ENCODE measurements around the gene ETV3L.

DNA sequence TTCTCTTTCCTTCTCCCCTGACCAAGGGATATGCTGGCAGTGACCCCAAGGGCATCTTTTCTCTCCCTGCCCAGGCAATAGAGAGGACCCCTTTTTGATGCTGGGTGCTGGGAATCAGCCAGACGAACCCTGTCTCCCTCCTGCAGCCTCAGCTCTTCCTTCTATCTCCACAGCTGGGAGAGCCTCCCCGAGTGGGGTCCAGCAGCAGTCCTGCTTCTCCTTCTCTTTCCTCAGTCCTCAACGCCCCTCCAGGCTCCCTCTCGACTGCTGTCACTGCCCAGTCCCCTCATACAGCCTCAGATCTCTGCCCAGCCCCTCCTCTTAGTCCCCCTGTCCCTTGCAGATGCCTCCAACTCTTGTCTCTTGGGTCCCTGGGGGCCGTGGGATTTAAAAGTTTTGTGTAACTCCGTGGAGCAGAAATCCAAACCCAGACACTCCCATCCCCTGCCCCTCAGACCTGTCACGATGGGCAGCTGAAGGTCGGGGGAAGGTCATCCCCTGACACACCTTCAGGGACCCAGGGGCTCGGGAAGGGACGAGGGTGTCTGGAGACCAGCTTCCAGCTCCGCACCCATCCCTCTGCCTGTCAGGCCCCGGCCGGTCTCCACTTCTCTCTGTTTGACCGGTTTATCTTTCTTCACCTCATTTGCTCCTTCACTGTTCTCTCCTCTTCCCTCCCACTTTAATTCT lies 5.8 kb upstream of the ETV3L start:
- TF ChIP-seq, protein P1, sequence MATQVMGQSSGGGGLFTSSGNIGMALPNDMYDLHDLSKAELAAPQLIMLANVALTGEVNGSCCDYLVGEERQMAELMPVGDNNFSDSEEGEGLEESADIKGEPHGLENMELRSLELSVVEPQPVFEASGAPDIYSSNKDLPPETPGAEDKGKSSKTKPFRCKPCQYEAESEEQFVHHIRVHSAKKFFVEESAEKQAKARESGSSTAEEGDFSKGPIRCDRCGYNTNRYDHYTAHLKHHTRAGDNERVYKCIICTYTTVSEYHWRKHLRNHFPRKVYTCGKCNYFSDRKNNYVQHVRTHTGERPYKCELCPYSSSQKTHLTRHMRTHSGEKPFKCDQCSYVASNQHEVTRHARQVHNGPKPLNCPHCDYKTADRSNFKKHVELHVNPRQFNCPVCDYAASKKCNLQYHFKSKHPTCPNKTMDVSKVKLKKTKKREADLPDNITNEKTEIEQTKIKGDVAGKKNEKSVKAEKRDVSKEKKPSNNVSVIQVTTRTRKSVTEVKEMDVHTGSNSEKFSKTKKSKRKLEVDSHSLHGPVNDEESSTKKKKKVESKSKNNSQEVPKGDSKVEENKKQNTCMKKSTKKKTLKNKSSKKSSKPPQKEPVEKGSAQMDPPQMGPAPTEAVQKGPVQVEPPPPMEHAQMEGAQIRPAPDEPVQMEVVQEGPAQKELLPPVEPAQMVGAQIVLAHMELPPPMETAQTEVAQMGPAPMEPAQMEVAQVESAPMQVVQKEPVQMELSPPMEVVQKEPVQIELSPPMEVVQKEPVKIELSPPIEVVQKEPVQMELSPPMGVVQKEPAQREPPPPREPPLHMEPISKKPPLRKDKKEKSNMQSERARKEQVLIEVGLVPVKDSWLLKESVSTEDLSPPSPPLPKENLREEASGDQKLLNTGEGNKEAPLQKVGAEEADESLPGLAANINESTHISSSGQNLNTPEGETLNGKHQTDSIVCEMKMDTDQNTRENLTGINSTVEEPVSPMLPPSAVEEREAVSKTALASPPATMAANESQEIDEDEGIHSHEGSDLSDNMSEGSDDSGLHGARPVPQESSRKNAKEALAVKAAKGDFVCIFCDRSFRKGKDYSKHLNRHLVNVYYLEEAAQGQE (IDR thresholded peaks at IDR 0.05; ENCODE audit: insufficient read depth in 1 of 2, low read depth in 2 of 2, low read length in 1 of 2) = no peak
- TF ChIP-seq, protein P2, sequence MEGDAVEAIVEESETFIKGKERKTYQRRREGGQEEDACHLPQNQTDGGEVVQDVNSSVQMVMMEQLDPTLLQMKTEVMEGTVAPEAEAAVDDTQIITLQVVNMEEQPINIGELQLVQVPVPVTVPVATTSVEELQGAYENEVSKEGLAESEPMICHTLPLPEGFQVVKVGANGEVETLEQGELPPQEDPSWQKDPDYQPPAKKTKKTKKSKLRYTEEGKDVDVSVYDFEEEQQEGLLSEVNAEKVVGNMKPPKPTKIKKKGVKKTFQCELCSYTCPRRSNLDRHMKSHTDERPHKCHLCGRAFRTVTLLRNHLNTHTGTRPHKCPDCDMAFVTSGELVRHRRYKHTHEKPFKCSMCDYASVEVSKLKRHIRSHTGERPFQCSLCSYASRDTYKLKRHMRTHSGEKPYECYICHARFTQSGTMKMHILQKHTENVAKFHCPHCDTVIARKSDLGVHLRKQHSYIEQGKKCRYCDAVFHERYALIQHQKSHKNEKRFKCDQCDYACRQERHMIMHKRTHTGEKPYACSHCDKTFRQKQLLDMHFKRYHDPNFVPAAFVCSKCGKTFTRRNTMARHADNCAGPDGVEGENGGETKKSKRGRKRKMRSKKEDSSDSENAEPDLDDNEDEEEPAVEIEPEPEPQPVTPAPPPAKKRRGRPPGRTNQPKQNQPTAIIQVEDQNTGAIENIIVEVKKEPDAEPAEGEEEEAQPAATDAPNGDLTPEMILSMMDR (IDR thresholded peaks at IDR 0.05) = no peak
- no peak for TF ChIP-seq POLR2AphosphoS5 (IDR thresholded peaks at IDR 0.05; ENCODE audit: low read depth, low read length)
